GM21619 (cell line): ENCODE data around the gene RPS23.

Experiments used
- ATAC-seq: cut with Tn5 transposase; IDR thresholded peaks from one replicate; pipeline ENCODE4 v1.9.1; 2021; ENCODE audit not compliant: unreplicated experiment

RPS23 gene

DNA sequence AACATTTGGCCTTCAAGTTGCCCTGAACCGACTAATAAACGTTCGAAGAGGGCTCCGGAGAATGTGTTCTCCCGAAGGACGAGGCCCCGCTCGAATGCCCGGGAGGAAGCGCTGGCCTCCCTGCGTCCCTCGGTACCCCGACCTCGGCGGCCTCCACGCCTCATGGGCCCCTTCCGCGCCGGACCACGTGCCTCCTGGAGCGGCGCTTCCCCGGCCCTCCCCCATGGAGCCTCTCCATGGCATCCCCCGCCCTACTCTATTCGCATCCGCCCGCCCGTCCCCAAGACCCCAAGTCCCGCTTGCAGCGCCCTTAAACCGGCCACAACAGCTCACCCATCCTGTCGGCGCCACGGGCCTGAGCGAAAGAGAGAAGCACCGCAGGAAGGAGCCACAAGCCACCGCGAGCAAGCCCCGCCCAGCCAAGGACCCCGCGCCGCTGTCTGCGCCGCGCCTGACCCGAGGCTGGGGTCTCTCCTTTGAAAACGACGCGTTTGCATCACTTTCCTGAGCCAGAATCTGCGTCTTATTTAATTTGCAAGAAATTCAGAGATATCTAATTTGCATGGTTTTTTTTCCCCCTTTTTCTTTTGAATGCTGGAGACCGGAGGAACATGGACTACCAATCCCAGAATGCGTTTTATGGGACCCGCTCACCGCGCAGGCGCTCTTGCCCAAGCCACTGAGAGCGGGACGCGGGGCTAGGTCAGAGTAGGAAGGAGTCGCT lies at the start of gene RPS23:
Gene RPS23, minus strand, starts transcription at position 368 of the 724 bp plus-strand sequence. Its CDS starts 31 bp downstream, at position 337.
- ATAC-seq = peak; percentile 92

DNA sequence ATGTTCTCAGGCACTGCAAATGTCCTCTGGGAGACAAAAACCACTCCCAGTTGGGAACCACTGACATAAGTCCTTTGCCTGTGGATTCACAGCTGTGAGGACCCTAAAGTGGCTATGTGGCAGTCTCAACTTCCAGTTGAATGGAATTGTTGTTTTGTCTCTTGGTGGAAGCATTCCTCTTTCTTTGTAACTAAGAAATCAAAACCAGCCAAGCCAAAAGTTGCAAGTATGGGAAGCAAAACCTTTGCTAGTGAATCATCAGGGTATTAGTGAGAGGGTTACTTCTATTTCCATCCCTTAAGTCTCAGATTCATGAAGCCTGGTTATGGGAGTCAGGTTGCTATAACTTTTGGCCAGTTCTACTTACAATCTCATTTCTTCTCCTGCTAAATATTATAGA lies 49.8 kb upstream of the RPS23 start:
- no peak for ATAC-seq

DNA sequence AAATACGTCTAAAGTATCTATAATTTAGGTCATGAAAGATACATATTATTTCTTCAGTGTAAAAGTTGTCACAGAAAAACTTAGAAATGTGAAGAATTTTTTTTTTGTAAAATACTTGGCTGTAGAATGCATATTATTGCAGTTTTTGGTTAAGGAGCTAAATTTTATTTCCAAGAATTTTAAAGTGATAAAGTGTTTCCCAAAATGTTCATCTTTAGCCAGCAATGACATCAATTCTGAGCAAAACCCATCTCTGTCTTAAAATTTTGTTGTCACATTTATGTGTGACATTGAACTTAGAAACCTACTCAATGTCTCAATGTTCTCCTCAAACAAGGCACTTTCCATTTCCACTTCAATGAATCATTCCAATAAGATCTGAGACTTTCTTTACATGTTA lies 47.8 kb upstream of the RPS23 start:
- no peak for ATAC-seq

DNA sequence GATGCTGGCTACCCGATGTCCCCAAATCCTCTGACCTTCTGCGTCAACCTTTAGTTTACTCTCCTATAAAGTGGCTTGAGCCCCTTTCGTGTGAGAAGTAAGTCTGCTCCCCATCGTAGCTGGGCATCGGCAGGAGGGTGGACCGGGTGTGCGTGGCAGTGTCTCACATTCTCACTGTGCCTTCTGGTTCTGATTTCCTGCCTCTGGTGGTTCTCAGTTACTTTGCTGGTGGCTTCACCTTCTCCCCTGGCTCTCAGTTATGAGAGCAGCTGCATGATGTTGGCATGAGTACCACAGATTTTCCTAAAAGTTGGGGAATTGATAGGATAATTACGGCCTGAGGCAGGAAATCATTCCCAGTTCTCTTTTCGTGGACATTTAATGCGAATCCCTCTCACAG lies 47.0 kb upstream of the RPS23 start:
- ATAC-seq = no peak

DNA sequence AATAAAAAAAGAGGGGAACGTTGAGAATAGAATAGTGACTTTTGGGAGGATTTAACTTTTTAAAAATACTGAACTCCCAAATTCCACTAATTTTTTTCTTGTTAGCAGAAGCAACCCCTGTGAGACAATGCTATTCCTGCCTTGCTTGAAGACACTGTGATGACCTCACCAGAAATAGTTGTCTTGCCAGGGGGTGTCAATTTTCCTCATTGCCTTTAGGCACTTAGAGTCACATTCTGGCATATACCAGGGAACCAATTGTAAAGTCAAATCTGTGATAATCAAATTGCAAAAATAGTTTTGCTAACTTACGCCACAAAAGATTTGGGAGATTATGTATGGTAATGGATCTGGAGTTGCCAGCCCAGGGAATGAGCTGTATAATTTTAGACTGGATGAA lies 42.8 kb upstream of the RPS23 start:
- ATAC-seq = no peak

DNA sequence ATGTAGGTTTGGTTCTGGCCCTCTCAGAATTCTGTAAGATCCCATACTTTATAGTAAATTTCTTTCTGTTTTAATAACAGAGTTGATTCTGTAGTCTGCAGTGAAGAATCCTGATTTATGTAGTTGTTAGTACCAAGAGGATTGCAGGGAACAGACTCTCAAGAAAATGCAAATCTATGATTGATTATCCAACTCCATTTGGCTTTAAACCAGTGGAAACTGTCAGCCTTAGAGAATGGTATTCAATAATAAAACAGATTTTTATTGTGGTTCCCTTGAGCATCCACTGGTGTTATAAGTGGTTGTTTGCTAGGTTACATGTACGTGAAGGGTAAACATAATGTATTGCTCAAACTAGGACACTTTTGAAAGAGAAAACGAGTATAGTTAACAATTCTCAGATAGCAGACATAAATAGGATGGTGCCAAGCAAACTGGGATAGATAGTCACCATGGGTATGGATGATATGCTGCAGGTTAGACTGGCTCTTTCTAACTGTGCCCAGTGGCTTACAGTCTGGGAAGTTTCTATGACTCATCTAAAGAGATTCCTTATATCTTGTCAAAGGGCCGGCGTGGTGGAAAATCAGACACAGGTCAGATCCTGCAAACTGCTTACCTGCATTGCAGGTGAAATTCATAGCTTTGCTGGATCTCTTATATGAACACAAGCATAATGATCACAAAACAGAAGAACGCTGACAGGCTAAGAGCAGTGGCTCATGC lies 41.7 kb upstream of the RPS23 start:
- no peak for ATAC-seq

DNA sequence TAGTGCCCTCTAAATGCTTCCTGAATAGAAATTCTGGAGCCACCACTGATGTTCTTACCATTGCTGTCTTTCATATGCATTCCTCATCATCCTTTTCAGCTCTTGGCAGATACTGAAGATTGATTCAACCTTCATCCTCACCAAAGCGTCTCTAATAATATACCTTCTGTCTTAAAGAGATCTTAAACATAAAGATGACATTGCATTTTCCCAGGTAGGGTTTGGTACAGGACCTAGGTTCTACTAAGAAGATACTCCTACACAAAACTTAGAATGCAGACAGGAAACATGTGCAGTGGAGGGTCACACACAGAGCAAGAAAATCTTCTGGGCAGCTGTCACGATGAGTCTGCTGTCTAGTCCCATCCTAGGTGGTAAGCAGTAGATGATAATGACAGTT lies 41.0 kb upstream of the RPS23 start:
- ATAC-seq = no peak

DNA sequence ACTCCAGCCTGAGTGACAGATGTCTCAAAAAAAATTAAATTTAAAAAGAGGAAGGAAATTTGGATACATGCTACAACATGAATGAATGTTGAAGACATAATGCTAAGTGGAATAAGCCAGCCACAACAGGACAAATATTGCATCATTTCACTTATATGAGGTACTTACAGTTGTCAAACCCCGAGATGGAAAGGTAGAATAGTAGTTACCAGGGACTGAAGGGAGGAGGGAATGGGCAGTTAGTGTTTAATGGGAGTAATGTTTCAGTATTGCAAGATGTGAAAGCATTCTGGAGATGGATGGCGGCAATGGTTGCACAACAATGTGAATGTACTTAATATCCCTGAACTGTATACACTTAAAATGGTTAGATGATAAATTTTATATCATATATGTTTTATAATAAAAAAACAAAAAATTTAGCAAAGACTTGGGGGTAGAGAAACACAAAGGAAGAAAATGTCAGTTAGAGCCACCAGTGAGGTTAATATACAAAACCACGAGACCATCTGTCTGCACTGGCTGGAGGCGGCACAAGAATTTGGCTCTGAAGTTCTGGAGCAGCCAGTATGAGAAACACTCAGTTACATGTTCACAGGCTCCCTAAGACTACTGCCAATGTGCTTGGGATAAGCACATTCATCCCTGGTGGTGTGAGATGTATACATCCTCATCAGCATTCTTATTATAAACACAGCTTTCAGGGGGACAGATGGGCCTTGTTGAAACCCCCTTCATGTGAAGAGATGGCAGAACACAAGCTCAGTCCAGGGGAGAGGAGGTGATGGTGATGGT lies 37.0 kb upstream of the RPS23 start:
- no peak for ATAC-seq

DNA sequence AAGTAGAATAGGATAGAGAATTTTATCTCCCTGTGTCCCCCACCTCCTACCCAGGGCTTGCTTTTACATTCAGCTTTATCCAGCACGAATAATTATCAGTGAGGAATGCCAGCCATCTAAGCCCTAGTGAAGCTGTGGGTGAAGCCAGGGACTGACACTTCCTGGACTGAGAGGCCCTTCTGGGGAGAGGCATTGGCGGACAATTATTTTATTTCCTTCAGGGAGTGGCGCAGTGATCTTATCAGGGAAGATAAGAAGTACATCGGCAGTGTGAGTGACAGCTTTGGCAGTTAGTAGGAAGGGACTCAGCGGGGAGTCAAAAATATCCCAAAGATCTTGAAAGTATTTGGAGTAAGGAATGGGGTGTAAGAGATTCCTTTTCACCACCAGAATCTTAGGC lies 34.9 kb upstream of the RPS23 start:
- no peak for ATAC-seq

DNA sequence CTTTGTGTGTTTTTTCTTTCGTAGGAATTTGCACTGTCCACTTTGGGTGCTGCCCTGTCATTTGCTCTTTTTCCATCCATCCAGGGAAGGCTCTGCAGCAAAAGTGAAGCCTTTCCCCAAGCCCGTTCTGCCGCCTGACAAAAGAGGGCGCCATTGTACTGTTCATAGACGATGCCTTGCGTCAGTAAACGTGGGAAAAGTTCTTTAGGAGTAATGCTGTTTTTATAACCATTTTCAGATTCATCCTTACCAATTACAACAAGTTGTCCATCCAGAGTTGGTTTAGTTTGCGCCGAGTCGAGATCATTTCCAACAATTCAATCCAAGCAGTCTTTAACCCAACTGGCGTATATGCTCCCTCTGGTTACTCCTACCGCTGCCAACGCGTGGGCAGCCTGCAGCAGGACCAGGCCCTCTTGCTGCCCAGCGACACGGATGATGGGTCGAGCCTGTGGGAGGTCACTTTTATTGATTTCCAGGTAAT lies 34.3 kb upstream of the RPS23 start:
- ATAC-seq = no peak

DNA sequence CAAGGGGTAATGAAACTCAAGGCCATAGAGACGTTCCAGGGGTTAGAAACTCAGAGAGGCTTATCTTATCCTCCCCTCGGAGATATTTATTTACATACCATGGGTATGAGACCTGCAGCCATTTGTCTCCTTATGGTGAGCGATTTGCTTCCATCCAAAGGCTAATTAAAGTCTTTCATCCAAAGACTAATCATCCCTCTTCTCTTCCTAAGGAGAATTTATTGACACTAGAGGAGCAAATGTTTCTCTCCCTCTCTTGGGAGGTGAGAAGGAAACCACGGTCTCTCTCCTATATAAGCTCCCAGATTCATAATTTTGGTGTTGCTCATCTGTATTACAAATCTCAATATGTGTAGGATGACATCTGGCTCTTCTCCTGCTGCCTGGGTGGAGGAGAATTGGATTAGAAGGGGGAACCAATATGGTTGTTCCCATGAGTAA lies 31.0 kb upstream of the RPS23 start:
- ATAC-seq = no peak

DNA sequence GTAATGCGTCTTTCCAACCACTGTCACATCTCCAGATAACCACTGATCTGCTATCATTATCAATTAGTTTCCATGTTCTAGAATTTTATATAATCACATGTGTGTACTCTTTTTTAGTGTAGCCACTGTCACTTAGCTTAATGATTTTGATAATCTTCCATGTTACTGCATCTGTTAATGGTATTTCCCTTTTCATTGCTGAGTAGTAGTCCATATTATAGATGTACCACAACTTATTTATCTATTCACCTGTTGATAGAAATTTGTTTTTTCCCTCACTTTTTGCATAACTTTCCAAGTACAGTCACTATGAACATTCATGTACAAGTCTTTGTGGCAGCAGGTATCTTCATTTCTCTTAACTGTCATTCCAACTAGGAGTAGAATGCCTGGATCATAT lies 30.3 kb upstream of the RPS23 start:
- ATAC-seq = no peak

DNA sequence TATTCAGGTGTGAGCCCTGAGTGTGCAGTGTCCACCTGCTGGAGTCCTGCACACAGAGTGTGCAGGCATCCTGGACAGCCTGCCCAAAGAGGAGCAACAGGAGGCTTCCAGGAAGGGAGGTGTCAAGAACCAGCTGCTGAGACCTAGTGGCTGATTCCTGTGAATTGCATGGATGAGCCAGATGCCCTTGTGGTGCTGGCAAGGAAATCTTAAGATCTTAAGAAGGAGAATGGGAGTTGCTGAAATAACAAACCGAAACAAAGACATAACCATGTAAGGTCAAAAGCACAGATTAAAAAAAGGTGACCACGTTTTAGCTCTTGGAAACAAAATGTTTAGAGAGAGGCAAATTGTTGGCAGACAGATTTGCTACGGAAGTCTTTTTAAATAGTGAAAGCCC lies 29.3 kb upstream of the RPS23 start:
- no peak for ATAC-seq

DNA sequence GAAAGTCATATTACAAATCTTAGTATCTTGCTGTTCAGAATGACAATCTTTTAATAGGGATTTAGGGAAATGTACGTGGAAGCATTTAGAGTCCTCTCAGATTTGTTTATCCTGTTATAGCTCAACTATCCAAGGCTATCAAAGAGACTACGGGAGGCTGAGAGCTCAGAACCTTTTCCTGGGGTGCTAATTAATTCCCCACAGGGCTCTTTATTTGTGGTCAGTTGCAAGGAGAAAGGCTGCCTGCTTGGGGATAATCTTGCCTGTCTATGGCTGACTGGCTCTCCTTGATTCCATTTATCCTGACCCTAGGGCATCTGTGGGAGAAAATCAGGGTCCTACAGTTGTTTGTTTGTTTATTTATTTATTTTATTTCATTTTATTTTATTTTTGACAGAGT lies 28.0 kb upstream of the RPS23 start:
- ATAC-seq = no peak

DNA sequence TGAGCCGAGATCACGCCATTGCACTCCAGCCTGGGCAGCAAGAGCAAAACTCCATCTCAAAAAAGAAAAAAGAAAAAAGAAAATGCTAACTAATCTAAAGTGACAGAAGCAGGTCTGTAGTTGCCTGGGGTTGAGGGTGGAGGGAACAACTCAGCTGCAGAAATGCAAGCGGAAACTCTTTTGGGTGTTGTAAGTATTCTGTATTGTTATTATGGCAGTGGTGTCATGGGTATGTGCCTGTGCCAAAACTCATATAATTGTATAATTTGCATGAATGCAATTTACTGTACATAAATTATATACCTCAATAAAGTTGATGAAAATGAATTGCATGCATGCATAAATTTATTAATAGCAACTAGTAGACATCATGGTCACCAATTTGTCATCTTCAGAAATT lies 23.0 kb upstream of the RPS23 start:
- no peak for ATAC-seq

DNA sequence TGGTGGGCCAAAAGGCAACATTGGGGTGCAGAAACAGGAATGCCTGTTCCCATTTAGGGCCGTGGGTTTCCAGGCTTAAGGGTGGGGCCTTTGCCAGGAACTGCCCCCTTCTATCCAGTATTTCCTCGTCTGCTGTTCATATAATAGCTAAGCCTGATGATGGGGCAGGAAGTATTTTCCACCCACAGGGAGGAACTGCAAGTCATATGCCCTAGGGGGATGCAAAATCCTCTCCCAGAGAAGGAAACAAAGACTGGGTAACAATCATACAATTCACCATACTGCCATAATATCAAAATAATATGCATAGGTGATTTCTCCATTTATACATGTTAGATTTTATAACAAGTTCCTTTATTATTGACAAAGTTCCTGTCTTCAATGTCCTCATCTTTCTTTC lies 20.5 kb upstream of the RPS23 start:
- ATAC-seq = no peak

DNA sequence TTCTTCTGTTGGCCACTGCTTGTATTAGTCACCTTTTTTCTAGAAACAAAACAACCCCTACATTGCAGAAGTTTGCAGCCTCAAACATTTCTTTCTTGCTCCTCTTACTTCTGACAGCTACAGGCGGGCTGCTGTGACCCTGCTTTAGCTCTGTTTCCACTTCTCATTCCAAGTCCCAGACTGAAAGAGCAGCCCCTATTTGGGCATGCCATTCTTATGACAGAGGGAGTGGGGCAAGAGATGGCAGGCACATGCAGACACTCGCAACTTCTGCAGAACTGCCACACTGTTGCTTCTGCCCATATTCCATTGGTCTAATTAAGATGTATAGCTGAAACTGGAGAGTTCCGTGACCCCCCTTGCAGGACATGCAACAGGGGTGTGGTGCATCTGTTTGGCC lies 19.6 kb upstream of the RPS23 start:
- ATAC-seq = no peak

DNA sequence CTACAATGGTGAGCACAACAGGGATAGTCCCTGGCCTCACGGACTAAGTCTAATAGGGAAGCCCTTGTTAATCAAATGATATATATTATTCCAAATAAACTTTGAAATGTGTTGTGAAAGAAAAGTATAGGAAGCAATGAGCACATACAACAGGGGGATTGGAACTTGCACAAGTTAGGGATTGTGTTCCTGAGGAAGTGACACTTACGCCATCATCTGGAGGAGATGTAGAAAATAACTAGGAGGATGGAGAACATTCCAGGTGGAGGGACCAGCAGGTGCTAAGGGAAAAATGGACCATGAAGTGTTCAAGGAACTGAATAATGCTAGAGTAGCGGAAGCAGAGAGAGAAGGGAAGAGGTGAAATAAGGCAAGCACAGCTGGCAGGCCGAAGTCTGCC lies 18.8 kb upstream of the RPS23 start:
- ATAC-seq = no peak

DNA sequence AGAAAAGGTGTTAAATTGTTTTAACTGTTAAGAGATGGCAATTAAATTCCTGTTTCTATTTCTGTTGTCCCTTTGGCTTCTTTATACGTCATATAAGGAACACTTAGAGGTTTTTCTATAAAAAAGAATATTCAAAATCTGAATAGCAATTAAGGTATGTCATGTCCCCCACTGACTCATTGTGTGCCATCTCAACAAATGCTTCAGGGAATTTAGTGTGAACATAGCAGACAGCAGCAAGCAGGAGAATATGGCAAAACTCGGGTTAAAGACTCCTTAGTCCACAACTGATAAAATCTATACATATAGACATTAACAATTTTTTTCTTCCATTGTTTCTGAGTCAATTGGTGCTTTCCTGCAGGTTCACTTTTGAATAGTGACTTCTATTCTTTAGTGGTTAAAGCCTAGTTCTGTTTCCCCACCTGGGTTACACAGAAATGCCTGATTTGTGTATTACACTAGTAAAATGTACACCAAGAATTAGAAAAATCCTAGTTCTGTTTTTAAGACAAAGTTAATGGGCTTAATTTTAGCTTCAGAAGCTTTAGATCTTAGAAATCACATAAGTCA lies 17.9 kb upstream of the RPS23 start:
- no peak for ATAC-seq

DNA sequence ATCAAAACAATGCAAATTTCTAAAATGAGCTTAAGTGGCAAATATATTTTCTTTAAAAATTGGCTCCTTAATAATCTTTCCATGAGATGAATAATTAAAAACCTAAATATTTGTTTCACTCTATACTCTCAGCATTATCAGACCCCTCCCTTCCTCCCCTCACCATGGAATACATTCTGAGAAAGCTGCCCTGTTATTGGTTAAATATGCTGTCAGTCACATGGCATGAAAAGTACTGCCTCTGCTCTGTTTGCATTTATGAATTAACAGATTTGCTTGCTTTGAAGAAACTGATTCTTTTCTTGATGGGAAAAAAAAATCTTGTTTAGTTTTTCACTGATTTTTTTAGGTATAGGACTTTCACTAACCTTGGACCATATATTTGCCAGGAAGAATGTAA lies 17.0 kb upstream of the RPS23 start:
- ATAC-seq = no peak

DNA sequence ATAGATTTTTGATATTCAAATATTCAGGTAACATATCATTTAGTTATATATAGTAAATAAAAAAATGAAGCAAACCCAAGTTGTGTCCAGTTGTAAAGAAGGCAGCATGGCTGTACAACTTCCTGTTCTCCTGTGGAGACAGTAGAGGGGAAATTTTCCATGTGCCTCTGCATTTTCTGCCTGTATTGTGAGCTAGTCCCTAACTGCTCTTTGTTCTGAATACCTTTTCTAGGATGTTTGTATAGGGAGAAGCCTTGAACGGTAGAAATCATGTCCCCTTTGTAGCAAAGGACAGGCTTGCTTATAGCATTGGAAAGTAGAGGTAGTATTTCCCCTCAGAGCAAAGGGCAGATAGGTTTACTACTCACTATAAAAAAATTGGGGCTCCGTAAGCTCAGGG lies 13.3 kb upstream of the RPS23 start:
- no peak for ATAC-seq
